ENCODE data around the gene BSN.

BSN gene

DNA sequence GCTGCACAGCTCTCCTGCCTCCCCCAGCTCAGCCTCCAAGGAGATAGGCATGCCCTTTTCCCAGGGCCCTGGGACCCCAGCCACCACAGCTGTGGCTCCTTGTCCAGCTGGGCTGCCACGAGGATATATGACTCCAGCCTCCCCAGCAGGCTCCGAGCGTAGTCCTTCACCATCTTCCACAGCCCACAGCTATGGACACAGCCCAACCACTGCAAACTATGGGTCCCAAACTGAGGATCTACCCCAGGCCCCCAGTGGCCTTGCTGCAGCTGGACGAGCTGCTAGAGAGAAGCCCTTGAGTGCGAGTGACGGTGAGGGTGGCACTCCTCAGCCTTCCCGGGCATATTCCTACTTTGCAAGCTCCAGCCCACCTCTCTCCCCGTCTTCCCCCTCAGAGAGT is 99.3 kb downstream of the BSN start:
- FAIRE-seq (no peak), DNase-seq (ENCODE audit: insufficient read length, low spot score) (no peak)
- TF ChIP-seq, protein P1, sequence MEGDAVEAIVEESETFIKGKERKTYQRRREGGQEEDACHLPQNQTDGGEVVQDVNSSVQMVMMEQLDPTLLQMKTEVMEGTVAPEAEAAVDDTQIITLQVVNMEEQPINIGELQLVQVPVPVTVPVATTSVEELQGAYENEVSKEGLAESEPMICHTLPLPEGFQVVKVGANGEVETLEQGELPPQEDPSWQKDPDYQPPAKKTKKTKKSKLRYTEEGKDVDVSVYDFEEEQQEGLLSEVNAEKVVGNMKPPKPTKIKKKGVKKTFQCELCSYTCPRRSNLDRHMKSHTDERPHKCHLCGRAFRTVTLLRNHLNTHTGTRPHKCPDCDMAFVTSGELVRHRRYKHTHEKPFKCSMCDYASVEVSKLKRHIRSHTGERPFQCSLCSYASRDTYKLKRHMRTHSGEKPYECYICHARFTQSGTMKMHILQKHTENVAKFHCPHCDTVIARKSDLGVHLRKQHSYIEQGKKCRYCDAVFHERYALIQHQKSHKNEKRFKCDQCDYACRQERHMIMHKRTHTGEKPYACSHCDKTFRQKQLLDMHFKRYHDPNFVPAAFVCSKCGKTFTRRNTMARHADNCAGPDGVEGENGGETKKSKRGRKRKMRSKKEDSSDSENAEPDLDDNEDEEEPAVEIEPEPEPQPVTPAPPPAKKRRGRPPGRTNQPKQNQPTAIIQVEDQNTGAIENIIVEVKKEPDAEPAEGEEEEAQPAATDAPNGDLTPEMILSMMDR (IDR thresholded peaks at IDR 0.05; ENCODE audit: insufficient read depth, missing control alignments), result no peak

DNA sequence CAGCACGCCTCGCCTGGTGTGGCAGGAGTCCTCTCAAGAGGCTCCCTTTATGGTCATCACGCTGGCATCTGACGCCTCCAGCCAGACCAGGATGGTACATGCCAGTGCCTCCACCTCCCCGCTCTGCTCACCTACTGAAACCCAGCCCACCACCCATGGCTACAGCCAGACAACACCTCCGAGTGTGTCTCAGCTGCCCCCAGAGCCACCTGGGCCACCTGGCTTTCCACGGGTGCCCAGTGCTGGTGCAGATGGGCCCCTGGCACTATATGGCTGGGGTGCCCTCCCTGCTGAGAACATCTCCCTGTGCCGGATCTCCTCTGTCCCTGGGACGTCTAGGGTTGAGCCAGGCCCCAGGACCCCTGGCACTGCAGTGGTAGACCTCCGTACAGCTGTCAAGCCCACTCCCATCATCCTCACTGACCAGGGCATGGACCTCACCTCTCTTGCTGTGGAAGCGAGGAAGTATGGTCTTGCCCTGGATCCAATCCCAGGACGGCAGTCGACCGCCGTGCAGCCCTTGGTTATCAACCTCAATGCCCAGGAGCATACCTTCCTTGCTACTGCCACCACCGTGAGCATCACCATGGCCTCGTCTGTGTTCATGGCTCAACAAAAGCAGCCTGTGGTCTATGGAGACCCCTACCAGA is 100.0 kb downstream of the BSN start:
- FAIRE-seq, result no peak
- TF ChIP-seq, protein P1 (IDR thresholded peaks at IDR 0.05; ENCODE audit: insufficient read depth, missing control alignments), result no peak
- DNase-seq (ENCODE audit: insufficient read length, low spot score), result no peak

DNA sequence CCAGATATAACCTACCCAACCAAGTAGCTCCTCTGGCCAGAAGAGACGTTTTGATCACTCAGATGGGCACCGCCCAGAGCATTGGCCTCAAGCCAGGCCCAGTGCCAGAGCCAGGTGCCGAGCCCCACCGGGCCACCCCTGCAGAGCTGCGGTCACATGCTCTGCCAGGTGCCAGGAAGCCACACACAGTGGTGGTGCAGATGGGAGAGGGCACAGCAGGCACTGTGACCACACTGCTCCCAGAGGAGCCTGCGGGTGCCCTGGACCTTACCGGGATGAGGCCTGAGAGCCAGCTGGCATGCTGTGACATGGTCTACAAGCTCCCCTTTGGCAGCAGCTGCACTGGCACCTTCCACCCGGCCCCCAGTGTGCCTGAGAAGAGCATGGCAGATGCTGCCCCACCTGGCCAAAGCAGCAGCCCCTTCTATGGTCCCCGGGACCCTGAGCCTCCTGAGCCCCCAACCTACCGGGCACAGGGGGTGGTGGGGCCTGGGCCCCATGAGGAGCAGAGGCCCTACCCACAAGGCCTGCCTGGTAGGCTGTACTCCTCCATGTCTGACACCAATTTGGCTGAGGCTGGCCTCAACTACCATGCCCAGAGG is 100.8 kb downstream of the BSN start:
- TF ChIP-seq, protein P1 (IDR thresholded peaks at IDR 0.05; ENCODE audit: insufficient read depth, missing control alignments), result no peak
- DNase-seq (ENCODE audit: insufficient read length, low spot score) (no peak), FAIRE-seq (no peak)

DNA sequence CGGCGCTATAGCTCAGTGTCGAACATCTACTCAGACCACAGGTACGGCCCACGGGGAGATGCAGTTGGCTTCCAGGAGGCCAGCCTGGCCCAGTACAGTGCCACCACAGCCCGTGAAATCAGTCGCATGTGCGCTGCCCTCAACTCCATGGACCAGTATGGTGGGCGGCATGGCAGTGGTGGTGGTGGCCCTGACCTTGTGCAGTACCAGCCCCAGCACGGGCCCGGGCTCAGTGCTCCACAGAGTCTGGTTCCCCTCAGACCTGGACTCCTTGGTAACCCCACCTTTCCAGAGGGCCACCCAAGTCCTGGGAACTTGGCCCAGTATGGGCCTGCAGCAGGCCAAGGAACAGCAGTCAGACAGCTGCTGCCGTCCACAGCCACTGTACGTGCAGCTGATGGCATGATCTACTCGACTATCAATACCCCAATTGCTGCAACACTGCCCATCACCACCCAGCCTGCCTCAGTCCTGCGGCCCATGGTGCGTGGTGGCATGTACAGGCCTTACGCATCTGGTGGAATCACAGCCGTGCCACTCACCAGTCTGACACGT is 101.5 kb downstream of the BSN start:
- FAIRE-seq (no peak), DNase-seq (ENCODE audit: insufficient read length, low spot score) (no peak)
- TF ChIP-seq, protein P1 (IDR thresholded peaks at IDR 0.05; ENCODE audit: insufficient read depth, missing control alignments), result no peak

DNA sequence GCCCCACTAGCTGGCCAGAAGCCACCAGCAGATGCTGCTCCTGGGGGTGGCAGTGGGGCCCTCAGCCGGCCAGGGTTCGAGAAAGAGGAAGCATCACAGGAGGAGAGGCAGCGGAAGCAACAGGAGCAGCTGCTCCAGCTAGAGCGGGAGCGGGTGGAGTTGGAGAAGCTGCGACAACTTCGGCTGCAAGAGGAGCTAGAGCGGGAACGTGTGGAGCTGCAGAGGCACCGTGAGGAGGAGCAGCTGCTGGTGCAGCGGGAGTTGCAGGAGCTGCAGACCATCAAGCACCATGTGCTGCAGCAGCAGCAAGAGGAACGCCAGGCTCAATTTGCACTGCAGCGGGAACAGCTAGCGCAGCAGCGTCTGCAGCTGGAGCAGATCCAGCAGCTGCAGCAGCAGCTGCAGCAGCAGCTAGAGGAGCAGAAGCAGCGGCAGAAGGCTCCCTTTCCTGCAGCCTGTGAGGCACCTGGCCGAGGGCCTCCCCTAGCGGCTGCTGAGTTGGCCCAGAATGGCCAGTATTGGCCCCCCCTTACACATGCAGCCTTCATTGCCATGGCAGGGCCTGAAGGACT is 102.3 kb downstream of the BSN start:
- FAIRE-seq (no peak), DNase-seq (ENCODE audit: insufficient read length, low spot score) (no peak)
- TF ChIP-seq, protein P1 (IDR thresholded peaks at IDR 0.05; ENCODE audit: insufficient read depth, missing control alignments), result no peak

DNA sequence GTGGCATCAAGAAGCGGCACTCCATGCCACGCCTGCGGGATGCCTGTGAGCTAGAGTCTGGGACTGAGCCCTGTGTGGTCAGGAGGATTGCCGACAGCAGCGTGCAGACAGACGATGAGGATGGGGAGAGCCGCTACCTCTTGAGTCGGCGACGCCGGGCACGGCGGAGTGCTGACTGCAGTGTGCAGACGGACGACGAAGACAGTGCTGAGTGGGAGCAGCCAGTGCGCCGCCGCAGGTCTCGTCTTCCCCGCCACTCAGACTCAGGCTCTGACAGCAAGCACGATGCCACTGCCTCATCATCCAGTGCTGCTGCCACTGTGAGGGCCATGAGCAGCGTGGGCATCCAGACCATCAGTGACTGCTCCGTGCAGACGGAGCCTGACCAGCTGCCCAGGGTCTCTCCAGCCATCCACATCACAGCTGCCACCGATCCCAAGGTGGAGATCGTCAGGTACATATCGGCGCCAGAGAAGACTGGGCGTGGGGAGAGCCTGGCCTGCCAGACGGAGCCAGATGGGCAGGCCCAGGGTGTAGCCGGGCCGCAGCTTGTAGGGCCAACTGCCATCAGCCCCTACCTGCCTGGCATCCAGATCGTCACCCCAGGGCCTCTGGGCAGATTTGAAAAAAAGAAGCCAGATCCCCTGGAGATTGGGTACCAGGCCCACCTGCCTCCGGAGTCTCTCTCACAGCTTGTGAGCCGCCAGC is 103.1 kb downstream of the BSN start:
- TF ChIP-seq, protein P1 (IDR thresholded peaks at IDR 0.05; ENCODE audit: insufficient read depth, missing control alignments), result no peak
- DNase-seq (ENCODE audit: insufficient read length, low spot score) (no peak), FAIRE-seq (no peak)

Data from D721Med (cell line).